ENCODE results near the gene ENO3. TPM values are rescaled to one million over a fixed set of nuclear protein-coding genes. Genes with fewer than 3 reads are reported as not detected.

Gene ENO3
- polyA plus RNA-seq, 1 of the 3 experiments (the other 2 are of a cell fraction) = 29.2 TPM

DNA sequence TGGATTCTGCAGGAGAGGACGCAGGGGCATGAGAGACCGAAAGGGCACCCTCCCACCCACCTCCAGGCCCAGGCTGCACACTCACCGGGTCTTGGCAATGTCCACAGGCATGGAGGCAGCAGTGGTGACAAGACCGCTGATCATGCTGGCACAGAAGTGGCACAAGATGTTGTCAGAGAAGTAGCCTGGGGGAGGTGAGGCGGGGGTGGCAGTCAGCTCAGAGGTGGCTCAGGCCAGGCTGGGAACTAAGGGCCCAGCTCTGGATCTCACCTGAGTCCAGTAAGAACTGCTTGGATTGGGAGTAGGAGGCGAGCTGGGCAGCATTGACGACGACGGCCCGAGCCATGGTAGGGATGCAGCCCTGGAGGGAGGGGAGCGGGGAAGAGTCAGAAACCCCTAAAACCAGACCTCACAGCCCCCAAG, 12.8 kb upstream of the ENO3 start:
- no peaks in the 10 kb centered on the region for H3K27me3 ChIP-seq (ENCODE audit: insufficient read depth)
- H3K27ac ChIP-seq (ENCODE audit: low read depth in 2 of 2, low read length in 1 of 2) = no peak overlapping the region; a peak in 1 of 4 replicates
- CTCF ChIA-PET = interaction anchor here (1.2 kb wide), 1 partner anchor 20 kb away, joined by 3 read pairs; no protein-coding TSS in a partner anchor
- no peaks in the 10 kb centered on the region for H3K9me3 ChIP-seq
- peaks cover 26% of the 10 kb centered on the region for H3F3A ChIP-seq (replicated peaks; ENCODE audit: insufficient read depth)
- no peak overlapping the region; the same call in 1 of the 2 replicates for H3K4me2 ChIP-seq
- POLR2A ChIA-PET = no interaction called here
- H3K4me1 ChIP-seq (ENCODE audit: control insufficient read depth in 1 of 2, insufficient read depth in 2 of 2, low read depth in 1 of 2, low read length in 1 of 2) = peaks cover 13 to 29% of the 10 kb centered on the region in 2 experiments; a peak in 2 of 4 replicates
- H3K9ac ChIP-seq = no peak overlapping the region
- H3K4me3 ChIP-seq (ENCODE audit: low read depth in 2 of 2, low read length in 1 of 2) = no peak overlapping the region; a peak in 1 of 4 replicates
- peaks cover 19 to 22% of the 10 kb centered on the region in 2 experiments for H3K36me3 ChIP-seq (replicated peaks in 1 of 2; ENCODE audit: control insufficient read depth in 1 of 2, insufficient read depth in 2 of 2, low read length in 1 of 2)
- no peak for DNase-seq
- no peak overlapping the region for H2AFZ ChIP-seq (ENCODE audit: low read depth)
- TF ChIP-seq FOXM1 (IDR thresholded peaks at IDR 0.05; ENCODE audit: low read depth) (no peak), RCOR1 (IDR thresholded peaks at IDR 0.05; ENCODE audit: low read length) (no peak), RAD21 (IDR thresholded peaks at IDR 0.05; ENCODE audit: low read length) (no peak), MEF2A (IDR thresholded peaks at IDR 0.05; ENCODE audit: borderline replicate concordance, low read depth) (no peak), TCF12 (IDR thresholded peaks at IDR 0.05) (no peak), GABPA (IDR thresholded peaks at IDR 0.05; ENCODE audit: low read depth) (no peak), TEAD4 (IDR thresholded peaks at IDR 0.05; ENCODE audit: borderline replicate concordance, insufficient read depth) (no peak), EP300 (IDR thresholded peaks at IDR 0.05; ENCODE audit: borderline replicate concordance in 1 of 2, low read depth in 1 of 2, low read length in 1 of 2) (no peak), CHD2 (IDR thresholded peaks at IDR 0.05; ENCODE audit: low read length, partially characterized antibody) (no peak), POLR2AphosphoS5 (IDR thresholded peaks at IDR 0.05; ENCODE audit: low read depth, low read length) (no peak), ELF1 (IDR thresholded peaks at IDR 0.05) (no peak), SIN3A (IDR thresholded peaks at IDR 0.05; ENCODE audit: borderline replicate concordance, low read depth, low read length) (no peak)
- TF ChIP-seq, protein P1, sequence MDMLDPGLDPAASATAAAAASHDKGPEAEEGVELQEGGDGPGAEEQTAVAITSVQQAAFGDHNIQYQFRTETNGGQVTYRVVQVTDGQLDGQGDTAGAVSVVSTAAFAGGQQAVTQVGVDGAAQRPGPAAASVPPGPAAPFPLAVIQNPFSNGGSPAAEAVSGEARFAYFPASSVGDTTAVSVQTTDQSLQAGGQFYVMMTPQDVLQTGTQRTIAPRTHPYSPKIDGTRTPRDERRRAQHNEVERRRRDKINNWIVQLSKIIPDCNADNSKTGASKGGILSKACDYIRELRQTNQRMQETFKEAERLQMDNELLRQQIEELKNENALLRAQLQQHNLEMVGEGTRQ (IDR thresholded peaks at IDR 0.05; ENCODE audit: borderline replicate concordance, low read depth, low read length) = no peak
- TF ChIP-seq, protein P2, sequence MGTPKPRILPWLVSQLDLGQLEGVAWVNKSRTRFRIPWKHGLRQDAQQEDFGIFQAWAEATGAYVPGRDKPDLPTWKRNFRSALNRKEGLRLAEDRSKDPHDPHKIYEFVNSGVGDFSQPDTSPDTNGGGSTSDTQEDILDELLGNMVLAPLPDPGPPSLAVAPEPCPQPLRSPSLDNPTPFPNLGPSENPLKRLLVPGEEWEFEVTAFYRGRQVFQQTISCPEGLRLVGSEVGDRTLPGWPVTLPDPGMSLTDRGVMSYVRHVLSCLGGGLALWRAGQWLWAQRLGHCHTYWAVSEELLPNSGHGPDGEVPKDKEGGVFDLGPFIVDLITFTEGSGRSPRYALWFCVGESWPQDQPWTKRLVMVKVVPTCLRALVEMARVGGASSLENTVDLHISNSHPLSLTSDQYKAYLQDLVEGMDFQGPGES (IDR thresholded peaks at IDR 0.05; ENCODE audit: low read depth, low read length) = no peak
- TF ChIP-seq, protein P3, sequence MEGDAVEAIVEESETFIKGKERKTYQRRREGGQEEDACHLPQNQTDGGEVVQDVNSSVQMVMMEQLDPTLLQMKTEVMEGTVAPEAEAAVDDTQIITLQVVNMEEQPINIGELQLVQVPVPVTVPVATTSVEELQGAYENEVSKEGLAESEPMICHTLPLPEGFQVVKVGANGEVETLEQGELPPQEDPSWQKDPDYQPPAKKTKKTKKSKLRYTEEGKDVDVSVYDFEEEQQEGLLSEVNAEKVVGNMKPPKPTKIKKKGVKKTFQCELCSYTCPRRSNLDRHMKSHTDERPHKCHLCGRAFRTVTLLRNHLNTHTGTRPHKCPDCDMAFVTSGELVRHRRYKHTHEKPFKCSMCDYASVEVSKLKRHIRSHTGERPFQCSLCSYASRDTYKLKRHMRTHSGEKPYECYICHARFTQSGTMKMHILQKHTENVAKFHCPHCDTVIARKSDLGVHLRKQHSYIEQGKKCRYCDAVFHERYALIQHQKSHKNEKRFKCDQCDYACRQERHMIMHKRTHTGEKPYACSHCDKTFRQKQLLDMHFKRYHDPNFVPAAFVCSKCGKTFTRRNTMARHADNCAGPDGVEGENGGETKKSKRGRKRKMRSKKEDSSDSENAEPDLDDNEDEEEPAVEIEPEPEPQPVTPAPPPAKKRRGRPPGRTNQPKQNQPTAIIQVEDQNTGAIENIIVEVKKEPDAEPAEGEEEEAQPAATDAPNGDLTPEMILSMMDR (IDR thresholded peaks at IDR 0.05) = no peak
- TF ChIP-seq, protein P4, sequence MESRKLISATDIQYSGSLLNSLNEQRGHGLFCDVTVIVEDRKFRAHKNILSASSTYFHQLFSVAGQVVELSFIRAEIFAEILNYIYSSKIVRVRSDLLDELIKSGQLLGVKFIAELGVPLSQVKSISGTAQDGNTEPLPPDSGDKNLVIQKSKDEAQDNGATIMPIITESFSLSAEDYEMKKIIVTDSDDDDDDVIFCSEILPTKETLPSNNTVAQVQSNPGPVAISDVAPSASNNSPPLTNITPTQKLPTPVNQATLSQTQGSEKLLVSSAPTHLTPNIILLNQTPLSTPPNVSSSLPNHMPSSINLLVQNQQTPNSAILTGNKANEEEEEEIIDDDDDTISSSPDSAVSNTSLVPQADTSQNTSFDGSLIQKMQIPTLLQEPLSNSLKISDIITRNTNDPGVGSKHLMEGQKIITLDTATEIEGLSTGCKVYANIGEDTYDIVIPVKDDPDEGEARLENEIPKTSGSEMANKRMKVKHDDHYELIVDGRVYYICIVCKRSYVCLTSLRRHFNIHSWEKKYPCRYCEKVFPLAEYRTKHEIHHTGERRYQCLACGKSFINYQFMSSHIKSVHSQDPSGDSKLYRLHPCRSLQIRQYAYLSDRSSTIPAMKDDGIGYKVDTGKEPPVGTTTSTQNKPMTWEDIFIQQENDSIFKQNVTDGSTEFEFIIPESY (IDR thresholded peaks at IDR 0.05; ENCODE audit: borderline replicate concordance, low read depth) = no peak
- TF ChIP-seq, protein P5, sequence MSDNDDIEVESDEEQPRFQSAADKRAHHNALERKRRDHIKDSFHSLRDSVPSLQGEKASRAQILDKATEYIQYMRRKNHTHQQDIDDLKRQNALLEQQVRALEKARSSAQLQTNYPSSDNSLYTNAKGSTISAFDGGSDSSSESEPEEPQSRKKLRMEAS (IDR thresholded peaks at IDR 0.05; ENCODE audit: low read depth) = no peak
- H4K20me1 ChIP-seq (ENCODE audit: insufficient read depth) = peaks cover 3% of the 10 kb centered on the region; the same call in 1 of the 2 replicates
- 94% methylated on average over 9 of the region's 11 CpGs for whole genome bisulfite sequencing (ENCODE audit: low lambda C conversion rate)
- H3K79me2 ChIP-seq (ENCODE audit: insufficient read depth) = peaks cover 44% of the 10 kb centered on the region
- no peaks in the 10 kb centered on the region for H3K9me2 ChIP-seq
